Stimulated activated CD8-positive, alpha-beta memory T cell treated with anti-CD3 and anti-CD28 coated beads, Interleukin-4, amount 100 ng/mL, for 48 hours (primary cell): Measurements from ENCODE around the gene HPD.
"Not testable (repeated sequence)": the region's sequence is repeated elsewhere in the genome, so short reads cannot be mapped to it uniquely, and the experiment has no call there.

ENCODE experiments used
- DNase-seq: peaks from one replicate; pipeline ENCODE4 v3.0.0-alpha.2; 2020

The HPD gene

GRCh38 chr12:121861636-121862254 is 3.1 kb upstream of the HPD start:
- no peak for DNase-seq

GRCh38 chr12:121860699-121861098 is 2.0 kb upstream of the HPD start:
- DNase-seq = not testable (repeated sequence)

GRCh38 chr12:121860257-121860656 is 1.6 kb upstream of the HPD start:
- DNase-seq = no peak

- DNase-seq = no peak
Observed at GRCh38 chr12:121858318-121858661, 369 bp downstream of the HPD start.

GRCh38 chr12:121857322-121858246 is 1.1 kb downstream of the HPD start:
- DNase-seq = no peak

- DNase-seq = not testable (repeated sequence)
Observed at GRCh38 chr12:121852392-121852791, 6.3 kb downstream of the HPD start.

- no peak for DNase-seq
Observed at GRCh38 chr12:121849665-121850064, 9.0 kb downstream of the HPD start.

- DNase-seq = no peak
Observed at GRCh38 chr12:121849211-121849610, 9.4 kb downstream of the HPD start.

GRCh38 chr12:121845701-121846100 is 13.0 kb downstream of the HPD start:
- DNase-seq = no peak

- DNase-seq = no peak
Observed at GRCh38 chr12:121843236-121843982, 15.2 kb downstream of the HPD start.

GRCh38 chr12:121839993-121840761 is 18.5 kb downstream of the HPD start:
- DNase-seq = no peak

GRCh38 chr12:121839106-121839992 is 19.3 kb downstream of the HPD start:
- peak; percentile 100 for DNase-seq

- DNase-seq = no peak
Observed at GRCh38 chr12:121838126-121838525, 20.5 kb downstream of the HPD start.

GRCh38 chr12:121837680-121838079 is 21.0 kb downstream of the HPD start:
- no peak for DNase-seq

GRCh38 chr12:121831571-121832245 is 27.0 kb downstream of the HPD start:
- DNase-seq = no peak

- no peak for DNase-seq
Observed at GRCh38 chr12:121830588-121831265, 27.9 kb downstream of the HPD start.

- no peak for DNase-seq
Observed at GRCh38 chr12:121830134-121830533, 28.5 kb downstream of the HPD start.

- DNase-seq = no peak
Observed at GRCh38 chr12:121829250-121829918, 29.3 kb downstream of the HPD start.

GRCh38 chr12:121828826-121829225 is 29.8 kb downstream of the HPD start:
- no peak for DNase-seq

GRCh38 chr12:121828306-121828705 is 30.4 kb downstream of the HPD start:
- DNase-seq = no peak
